Measurements from ENCODE around the gene ABCE1.

GRCh38 chr4:145101091-145101490, 3.0 kb downstream of the ABCE1 start:
- TF ChIP-seq POLR2AphosphoS5 (IDR thresholded peaks at IDR 0.05; ENCODE audit: low read depth, low read length) (no peak), POLR2A (IDR thresholded peaks at IDR 0.05; ENCODE audit: low read depth, low read length) (no peak), TAF1 (IDR thresholded peaks at IDR 0.05; ENCODE audit: borderline replicate concordance, low read depth, low read length) (no peak)
